H1 (cell line): ENCODE measurements around the gene ZSCAN30.

Source experiments
- CREB1 ChIP-seq: IDR thresholded peaks from 2 replicates; pipeline ENCODE4 v1.6.1; 2012; ENCODE audit warnings: inconsistent platforms
- CTCF ChIP-seq, 3 experiments: IDR thresholded peaks; 1 replicate in 2 of 3; 2 replicates in 1 of 3; pipeline versions ENCODE4 v1.5.1 to v1.6.1; 2011; ENCODE audit warnings: low read length in 3 of 3, mild to moderate bottlenecking in 3 of 3, inconsistent platforms in 2 of 3, low read depth in 1 of 3, moderate library complexity in 1 of 3; ENCODE audit not compliant: insufficient read depth in 1 of 3; ENCODE audit errors: control extremely low read depth in 1 of 3
- KDM1A ChIP-seq: fragments of 200-600, 300-600 bp; sonication (generic); IDR thresholded peaks from 2 replicates; pipeline ENCODE4 v1.7.1; 2016; ENCODE audit warnings: mild to moderate bottlenecking, low read length, borderline replicate concordance
- KDM4A ChIP-seq: IDR thresholded peaks from one replicate; pipeline ENCODE4 v1.7.1; 2012; ENCODE audit warnings: low read depth, mild to moderate bottlenecking, moderate library complexity, low read length, inconsistent platforms; ENCODE audit not compliant: severe bottlenecking
- MAX ChIP-seq: IDR thresholded peaks from 2 replicates; pipeline ENCODE4 v1.6.1; 2012; ENCODE audit warnings: inconsistent platforms
- NRF1 ChIP-seq: IDR thresholded peaks from 2 replicates; pipeline ENCODE4 v1.6.1; 2011; ENCODE audit warnings: mild to moderate bottlenecking, low read depth, low read length, improper control_type of control experiment
- POLR2A ChIP-seq, 2 experiments: IDR thresholded peaks; 1 replicate in 1 of 2; 2 replicates in 1 of 2; pipeline ENCODE4 v1.6.1; 2011; ENCODE audit warnings: low read depth in 2 of 2, low read length in 2 of 2, mild to moderate bottlenecking in 2 of 2; ENCODE audit errors: control extremely low read depth in 1 of 2
- POLR2AphosphoS5 ChIP-seq: IDR thresholded peaks from 2 replicates; pipeline ENCODE4 v1.6.1; 2011; ENCODE audit warnings: low read depth, low read length
- RBBP5 ChIP-seq: IDR thresholded peaks from 2 replicates; pipeline ENCODE4 v1.7.1; 2012; ENCODE audit warnings: low read depth, mild to moderate bottlenecking, inconsistent platforms, low read length, moderate library complexity, borderline replicate concordance
- SIN3A ChIP-seq, 2 experiments: IDR thresholded peaks in 1 of 2; conservative IDR thresholded peaks in 1 of 2; 2 replicates each; pipeline ENCODE4 v1.6.1; 2011 to 2012; ENCODE audit warnings: low read length in 2 of 2, improper control_type of control experiment in 1 of 2, low read depth in 1 of 2, mild to moderate bottlenecking in 1 of 2
- SP1 ChIP-seq: IDR thresholded peaks from 2 replicates; pipeline ENCODE4 v1.6.1; 2011; ENCODE audit warnings: low read depth, low read length
- SP2 ChIP-seq: IDR thresholded peaks from 2 replicates; pipeline ENCODE4 v1.6.1; 2012; ENCODE audit warnings: mild to moderate bottlenecking, low read length, inconsistent platforms
- TAF1 ChIP-seq: IDR thresholded peaks from 2 replicates; pipeline ENCODE4 v1.6.1; 2011; ENCODE audit warnings: mild to moderate bottlenecking, low read depth, low read length

GRCh38 chr18:35324926-35325655 lies 35.1 kb upstream of the ZSCAN30 start:
- no peak for TF ChIP-seq CTCF (IDR thresholded peaks at IDR 0.05; ENCODE audit: control extremely low read depth in 1 of 3, insufficient read depth in 1 of 3, low read depth in 1 of 3, low read length in 3 of 3)
- TF ChIP-seq POLR2A (IDR thresholded peaks at IDR 0.05; ENCODE audit: control extremely low read depth in 1 of 2, low read depth in 2 of 2, low read length in 2 of 2) = no peak
- TF ChIP-seq CREB1 = no peak
- TF ChIP-seq POLR2AphosphoS5 = no peak
- no peak for TF ChIP-seq SP1
- TF ChIP-seq KDM1A = no peak
- no peak for TF ChIP-seq NRF1
- no peak for TF ChIP-seq SIN3A (conservative IDR thresholded peaks at IDR 0.05 in 1 of 2, IDR thresholded peaks at IDR 0.05 in 1 of 2; ENCODE audit: low read depth in 1 of 2, low read length in 2 of 2)
- TF ChIP-seq MAX = no peak
- no peak for TF ChIP-seq RBBP5
- no peak for TF ChIP-seq TAF1
- no peak for TF ChIP-seq KDM4A
- no peak for TF ChIP-seq SP2
